ENCODE measurements around the gene ANKRD33B.
A peak's percentile ranks its signal among the peaks of the same experiment; 100 is the strongest.
"Not testable (repeated sequence)": the region's sequence is repeated elsewhere in the genome, so short reads cannot be mapped to it uniquely, and the experiment has no call there.

Gene ANKRD33B

GRCh38 chr5:10549123-10549514 lies 14.8 kb upstream of the ANKRD33B start:
- not testable (repeated sequence) for H3K27ac ChIP-seq (ENCODE audit: low read depth, low read length); H3K9ac ChIP-seq (ENCODE audit: low read length); H3K9me3 ChIP-seq (ENCODE audit: control insufficient read depth, insufficient read depth, low read depth, low read length); H3K36me3 ChIP-seq (ENCODE audit: control insufficient read depth, insufficient read depth, low read length); H3K4me3 ChIP-seq (ENCODE audit: low read depth, low read length); H3K27me3 ChIP-seq (ENCODE audit: control insufficient read depth, insufficient read depth, low read length)
- peaks cover 27% of the 10 kb centered on the region for H3K4me1 ChIP-seq (ENCODE audit: control insufficient read depth, insufficient read depth, low read length)

DNA sequence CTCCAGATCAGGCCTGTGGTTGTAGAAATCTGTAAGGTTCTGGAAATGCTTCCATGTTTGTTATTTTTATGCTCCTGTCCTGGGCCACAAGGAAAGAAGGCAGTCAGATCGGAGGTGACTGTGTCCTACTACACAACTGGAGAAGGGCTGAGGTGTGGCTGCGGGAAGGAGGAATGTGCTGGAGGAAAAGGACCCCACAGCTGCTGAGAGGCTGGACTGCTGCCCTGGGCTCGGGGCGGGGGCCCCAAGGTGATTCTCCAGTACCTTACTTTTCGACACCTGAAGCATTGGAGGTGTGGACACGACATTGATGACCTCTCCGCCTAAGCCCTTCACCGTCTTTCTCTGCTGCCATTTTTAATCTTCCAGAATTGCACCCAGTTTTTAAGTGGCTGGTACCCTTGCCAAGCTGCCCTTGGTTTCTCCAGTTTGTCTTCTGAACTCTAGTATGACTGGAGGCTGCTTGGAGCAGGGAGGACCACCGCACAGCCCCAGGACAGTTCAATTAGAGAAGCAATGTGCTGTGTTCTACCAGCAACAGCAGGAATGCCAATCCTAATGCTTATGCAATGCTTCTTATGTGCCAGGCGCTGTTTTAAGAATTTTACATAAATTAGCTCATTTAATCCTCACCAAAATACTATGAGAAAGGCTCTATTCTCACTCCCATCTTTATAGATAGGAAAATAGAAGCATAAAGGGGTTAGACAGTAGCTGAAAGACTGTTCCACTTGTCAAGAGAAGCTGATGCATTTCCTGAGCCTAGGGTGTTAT lies 13.5 kb upstream of the ANKRD33B start:
- Histone ChIP-seq H3K27me3 (ENCODE audit: control insufficient read depth, insufficient read depth, low read length) (no peaks in the 10 kb centered on the region), H3K27ac (ENCODE audit: low read depth, low read length) (peak overlapping the region; percentile 91), H3K4me1 (ENCODE audit: control insufficient read depth, insufficient read depth, low read length) (peaks cover 27% of the 10 kb centered on the region), H3K9me3 (ENCODE audit: control insufficient read depth, insufficient read depth, low read depth, low read length) (peaks cover 6% of the 10 kb centered on the region), H3K36me3 (ENCODE audit: control insufficient read depth, insufficient read depth, low read length) (no peaks in the 10 kb centered on the region), H3K9ac (ENCODE audit: low read length) (peak overlapping the region; percentile 76), H3K4me3 (ENCODE audit: low read depth, low read length) (no peak overlapping the region)

DNA sequence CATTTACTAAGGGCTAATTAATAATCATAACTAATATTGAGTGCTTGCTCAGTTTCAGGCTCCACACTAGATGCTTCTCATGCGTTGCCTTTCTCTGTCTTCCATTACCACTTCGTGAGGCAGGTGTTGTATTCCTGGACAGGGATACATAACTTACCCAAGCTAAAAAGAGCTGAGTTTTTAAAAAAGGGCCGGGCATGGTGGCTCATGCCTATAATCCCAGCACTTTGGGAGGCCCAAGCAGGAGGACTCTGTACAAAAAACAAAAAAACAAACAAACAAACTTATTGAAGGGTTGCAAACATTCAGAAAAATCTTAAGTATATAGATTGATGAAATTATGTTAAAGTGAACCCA lies 12.1 kb upstream of the ANKRD33B start:
- Histone ChIP-seq H3K9me3 (ENCODE audit: control insufficient read depth, insufficient read depth, low read depth, low read length) (peaks cover 6% of the 10 kb centered on the region), H3K4me3 (ENCODE audit: low read depth, low read length) (no peak overlapping the region), H3K9ac (ENCODE audit: low read length) (peak overlapping the region; percentile 59), H3K27ac (ENCODE audit: low read depth, low read length) (peak overlapping the region; percentile 81), H3K27me3 (ENCODE audit: control insufficient read depth, insufficient read depth, low read length) (peaks cover 5% of the 10 kb centered on the region; the same call in 1 of the 2 replicates), H3K36me3 (ENCODE audit: control insufficient read depth, insufficient read depth, low read length) (no peaks in the 10 kb centered on the region), H3K4me1 (ENCODE audit: control insufficient read depth, insufficient read depth, low read length) (peaks cover 33% of the 10 kb centered on the region)

DNA sequence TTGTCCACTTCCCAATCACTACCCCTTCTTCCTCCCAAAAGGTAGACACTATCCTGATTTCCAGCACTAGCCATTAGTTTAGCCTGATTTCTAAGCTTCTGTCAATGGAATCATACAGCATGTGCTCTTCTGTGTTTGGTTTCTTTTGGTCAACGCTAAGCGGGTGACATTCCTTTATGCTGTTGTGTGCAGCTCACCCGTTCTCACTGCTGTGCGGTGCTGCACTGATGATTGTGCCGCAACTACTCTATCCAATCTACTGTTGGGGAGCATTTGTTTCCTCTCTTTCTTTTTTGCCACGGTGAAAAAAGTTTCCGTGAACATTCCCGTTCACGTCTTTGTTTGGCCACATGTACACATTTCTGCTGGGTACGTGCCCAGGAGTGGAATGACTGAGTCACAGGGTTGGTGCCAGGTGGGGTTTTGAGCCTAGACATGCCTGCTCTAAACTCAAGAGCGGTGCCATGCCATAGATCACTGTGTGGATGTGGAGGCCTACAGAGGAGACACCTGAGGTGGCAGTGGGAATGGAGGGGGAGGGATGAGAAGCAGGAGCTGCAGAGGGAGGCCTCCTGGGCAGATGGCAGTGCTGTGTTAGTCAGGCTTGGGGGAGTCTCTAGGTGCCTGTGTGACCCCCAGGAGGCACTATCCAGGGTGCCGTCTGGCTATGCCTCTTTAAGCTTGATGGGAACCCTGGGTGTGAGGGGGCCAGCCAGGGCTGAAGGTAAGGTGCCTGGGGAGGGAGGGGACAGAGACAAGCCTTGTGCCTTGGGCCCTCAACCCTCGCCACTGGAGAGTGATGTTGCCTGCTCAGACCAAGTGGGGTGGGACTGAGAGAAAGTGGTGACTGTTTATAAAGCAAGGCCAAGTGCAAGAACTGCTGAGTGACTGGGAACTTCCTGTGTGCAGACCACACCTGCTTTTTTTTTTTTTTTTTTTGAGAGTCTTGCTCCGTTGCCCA lies 11.4 kb upstream of the ANKRD33B start:
- Histone ChIP-seq H3K4me1 (ENCODE audit: control insufficient read depth, insufficient read depth, low read length) (peaks cover 38% of the 10 kb centered on the region), H3K9ac (ENCODE audit: low read length) (peak overlapping the region; percentile 59), H3K27ac (ENCODE audit: low read depth, low read length) (peak overlapping the region; percentile 81), H3K36me3 (ENCODE audit: control insufficient read depth, insufficient read depth, low read length) (no peaks in the 10 kb centered on the region), H3K9me3 (ENCODE audit: control insufficient read depth, insufficient read depth, low read depth, low read length) (peaks cover 6% of the 10 kb centered on the region), H3K4me3 (ENCODE audit: low read depth, low read length) (no peak overlapping the region), H3K27me3 (ENCODE audit: control insufficient read depth, insufficient read depth, low read length) (peaks cover 10% of the 10 kb centered on the region; the same call in 1 of the 2 replicates)

DNA sequence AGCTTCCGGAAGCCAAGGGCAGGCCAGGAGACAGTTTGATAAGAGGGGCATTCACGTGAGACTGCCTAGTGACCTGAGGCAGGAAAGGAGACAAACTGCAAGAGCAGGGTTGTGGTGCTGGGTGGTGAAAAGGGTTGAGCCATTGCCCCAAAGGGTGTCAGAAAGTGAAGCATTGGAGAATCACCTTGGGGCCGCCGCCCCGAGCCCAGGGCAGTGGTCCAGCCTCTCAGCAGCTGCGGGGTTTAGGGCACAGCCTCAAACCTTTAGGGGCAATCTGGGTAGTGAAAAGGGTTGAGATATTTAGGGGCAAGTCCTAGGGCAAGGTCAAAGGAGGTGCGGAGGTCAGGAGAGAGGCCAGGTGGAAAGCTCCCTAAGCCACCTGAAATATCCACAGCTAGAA lies 10.4 kb upstream of the ANKRD33B start:
- H3K36me3 ChIP-seq (ENCODE audit: control insufficient read depth, insufficient read depth, low read length): no peaks in the 10 kb centered on the region
- H3K4me1 ChIP-seq (ENCODE audit: control insufficient read depth, insufficient read depth, low read length): peaks cover 40% of the 10 kb centered on the region
- H3K9me3 ChIP-seq (ENCODE audit: control insufficient read depth, insufficient read depth, low read depth, low read length): peaks cover 5% of the 10 kb centered on the region
- H3K9ac ChIP-seq (ENCODE audit: low read length): no peak overlapping the region
- peaks cover 16% of the 10 kb centered on the region; the same call in 1 of the 2 replicates for H3K27me3 ChIP-seq (ENCODE audit: control insufficient read depth, insufficient read depth, low read length)
- H3K27ac ChIP-seq (ENCODE audit: low read depth, low read length): no peak overlapping the region
- no peak overlapping the region for H3K4me3 ChIP-seq (ENCODE audit: low read depth, low read length)

- Histone ChIP-seq H3K4me1 (ENCODE audit: control insufficient read depth, insufficient read depth, low read length) (peaks cover 40% of the 10 kb centered on the region), H3K4me3 (ENCODE audit: low read depth, low read length) (no peak overlapping the region), H3K27me3 (ENCODE audit: control insufficient read depth, insufficient read depth, low read length) (peaks cover 22% of the 10 kb centered on the region), H3K36me3 (ENCODE audit: control insufficient read depth, insufficient read depth, low read length) (no peaks in the 10 kb centered on the region), H3K27ac (ENCODE audit: low read depth, low read length) (no peak overlapping the region), H3K9ac (ENCODE audit: low read length) (no peak overlapping the region), H3K9me3 (ENCODE audit: control insufficient read depth, insufficient read depth, low read depth, low read length) (no peaks in the 10 kb centered on the region)
Observed at GRCh38 chr5:10555277-10555684, 8.6 kb upstream of the ANKRD33B start.

DNA sequence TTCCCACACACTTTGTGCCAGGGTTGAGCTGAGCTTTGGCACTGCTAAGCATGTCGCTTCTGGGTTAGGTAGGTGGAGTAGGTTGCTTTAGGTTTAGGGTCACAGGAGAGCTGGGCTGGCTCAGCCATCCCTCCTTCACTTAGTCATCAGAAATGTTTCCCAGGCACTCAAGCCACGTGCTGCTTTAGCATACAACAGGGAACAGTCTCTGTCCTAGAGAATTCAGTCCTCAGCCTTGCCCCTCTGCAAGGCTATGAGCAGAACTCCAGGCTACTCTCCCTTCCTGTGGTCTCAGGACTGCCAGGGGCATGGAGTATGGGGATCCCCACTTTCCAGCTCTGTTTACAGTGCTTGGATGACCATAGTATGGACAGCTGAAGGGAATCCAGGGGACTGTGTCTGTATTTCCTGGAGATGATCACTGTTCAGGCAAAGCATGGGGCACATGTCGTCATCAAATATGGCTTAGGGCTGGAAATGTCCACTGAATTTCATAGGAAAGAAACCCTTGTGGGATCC lies 7.5 kb upstream of the ANKRD33B start:
- Histone ChIP-seq H3K4me3 (ENCODE audit: low read depth, low read length) (no peak overlapping the region), H3K9me3 (ENCODE audit: control insufficient read depth, insufficient read depth, low read depth, low read length) (no peaks in the 10 kb centered on the region), H3K27ac (ENCODE audit: low read depth, low read length) (no peak overlapping the region), H3K9ac (ENCODE audit: low read length) (peak overlapping the region; percentile 18), H3K36me3 (ENCODE audit: control insufficient read depth, insufficient read depth, low read length) (no peaks in the 10 kb centered on the region), H3K4me1 (ENCODE audit: control insufficient read depth, insufficient read depth, low read length) (peaks cover 31% of the 10 kb centered on the region), H3K27me3 (ENCODE audit: control insufficient read depth, insufficient read depth, low read length) (peaks cover 29% of the 10 kb centered on the region)

DNA sequence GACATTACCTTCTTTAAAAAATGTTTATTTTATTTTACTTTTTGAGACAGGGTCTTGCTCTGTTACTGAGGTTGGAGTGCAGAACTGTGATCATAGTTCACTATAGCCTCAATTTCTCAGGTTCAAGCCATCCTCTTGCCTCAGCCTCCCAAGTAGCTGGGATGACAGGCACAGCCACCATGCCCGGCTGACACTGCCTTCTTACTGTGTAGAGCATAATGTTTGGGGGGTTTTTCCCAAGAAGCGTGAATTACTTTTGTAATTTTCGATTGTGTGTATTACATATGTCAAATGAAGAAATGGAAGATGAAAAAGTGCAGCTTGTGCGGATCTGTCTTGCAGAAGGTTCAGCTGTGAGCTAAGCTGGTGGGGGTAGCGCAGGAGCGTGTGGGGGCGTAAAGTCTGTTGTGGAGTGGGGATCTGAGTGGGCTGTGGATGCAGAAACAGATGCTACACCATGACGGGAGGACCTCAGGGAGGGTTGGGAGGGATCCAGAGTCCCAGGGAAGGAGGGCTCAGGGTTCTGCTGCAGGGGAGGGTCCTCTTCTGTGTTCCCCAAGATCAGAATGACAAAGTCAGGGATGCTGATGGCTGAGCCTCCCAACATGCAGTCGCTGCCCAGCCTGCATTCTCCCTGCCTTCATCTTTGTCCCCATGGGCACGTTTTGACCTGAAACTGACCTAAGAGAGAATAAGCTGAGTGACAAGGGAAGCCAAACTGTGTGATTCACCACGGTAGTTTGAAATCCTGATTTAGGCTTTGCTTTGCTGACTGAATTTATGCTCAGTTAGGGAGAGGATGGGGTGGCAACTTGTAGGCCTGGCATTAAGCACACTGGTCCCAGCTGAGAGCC lies 6.8 kb upstream of the ANKRD33B start:
- H3K27ac ChIP-seq (ENCODE audit: low read depth, low read length): no peak overlapping the region
- no peaks in the 10 kb centered on the region for H3K9me3 ChIP-seq (ENCODE audit: control insufficient read depth, insufficient read depth, low read depth, low read length)
- no peak overlapping the region for H3K9ac ChIP-seq (ENCODE audit: low read length)
- peaks cover 32% of the 10 kb centered on the region for H3K27me3 ChIP-seq (ENCODE audit: control insufficient read depth, insufficient read depth, low read length)
- peaks cover 25% of the 10 kb centered on the region for H3K4me1 ChIP-seq (ENCODE audit: control insufficient read depth, insufficient read depth, low read length)
- H3K4me3 ChIP-seq (ENCODE audit: low read depth, low read length): no peak overlapping the region
- no peaks in the 10 kb centered on the region for H3K36me3 ChIP-seq (ENCODE audit: control insufficient read depth, insufficient read depth, low read length)

DNA sequence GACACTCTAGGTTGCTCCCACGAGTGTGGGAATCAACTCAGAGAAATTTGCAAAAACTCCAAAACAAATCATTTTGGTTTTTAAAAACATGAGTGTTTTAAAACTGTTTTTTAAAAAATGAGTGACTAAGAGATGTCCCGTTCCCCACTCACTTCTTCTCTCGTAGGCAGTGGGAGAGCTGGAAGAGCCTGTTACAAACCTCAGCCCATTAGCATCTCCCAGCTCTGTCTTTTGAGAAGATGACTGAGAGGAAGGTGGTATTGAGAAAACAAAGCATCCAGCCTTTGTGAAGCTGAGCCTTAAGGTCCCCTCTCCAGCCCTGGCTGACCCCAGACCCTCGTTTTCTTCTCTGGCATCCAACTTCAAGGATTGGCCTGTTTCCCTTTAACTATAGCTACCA lies 4.7 kb upstream of the ANKRD33B start:
- H3K9ac ChIP-seq (ENCODE audit: low read length): no peak overlapping the region
- peaks cover 47% of the 10 kb centered on the region for H3K27me3 ChIP-seq (ENCODE audit: control insufficient read depth, insufficient read depth, low read length)
- H3K36me3 ChIP-seq (ENCODE audit: control insufficient read depth, insufficient read depth, low read length): no peaks in the 10 kb centered on the region
- H3K4me3 ChIP-seq (ENCODE audit: low read depth, low read length): no peak overlapping the region
- peaks cover 28% of the 10 kb centered on the region for H3K4me1 ChIP-seq (ENCODE audit: control insufficient read depth, insufficient read depth, low read length)
- no peaks in the 10 kb centered on the region for H3K9me3 ChIP-seq (ENCODE audit: control insufficient read depth, insufficient read depth, low read depth, low read length)
- no peak overlapping the region for H3K27ac ChIP-seq (ENCODE audit: low read depth, low read length)

- H3K9me3 ChIP-seq (ENCODE audit: control insufficient read depth, insufficient read depth, low read depth, low read length): no peaks in the 10 kb centered on the region
- H3K36me3 ChIP-seq (ENCODE audit: control insufficient read depth, insufficient read depth, low read length): no peaks in the 10 kb centered on the region
Observed at GRCh38 chr5:10559871-10560270, 4.0 kb upstream of the ANKRD33B start.

More at GRCh38 chr5:10559871-10560270, 4.0 kb upstream of the ANKRD33B start:
- Histone ChIP-seq H3K4me1 (ENCODE audit: control insufficient read depth, insufficient read depth, low read length) (peaks cover 28% of the 10 kb centered on the region), H3K9ac (ENCODE audit: low read length) (no peak overlapping the region), H3K27me3 (ENCODE audit: control insufficient read depth, insufficient read depth, low read length) (peaks cover 53% of the 10 kb centered on the region), H3K27ac (ENCODE audit: low read depth, low read length) (no peak overlapping the region), H3K4me3 (ENCODE audit: low read depth, low read length) (no peak overlapping the region)
